Activated CD4-positive, alpha-beta T cell treated with anti-CD3 and anti-CD28 coated beads, Interleukin-2, amount 50 U/mL, for 4 hours (primary cell): ENCODE data around the gene WDR53.
A peak's percentile ranks its signal among the peaks of the same experiment; 100 is the strongest.
"Not testable (repeated sequence)": the region's sequence is repeated elsewhere in the genome, so short reads cannot be mapped to it uniquely, and the experiment has no call there.

Experiments used
- DNase-seq, 2 experiments: peaks; one replicate each; pipeline ENCODE4 v3.0.0-alpha.2; 2020

WDR53 gene

DNA sequence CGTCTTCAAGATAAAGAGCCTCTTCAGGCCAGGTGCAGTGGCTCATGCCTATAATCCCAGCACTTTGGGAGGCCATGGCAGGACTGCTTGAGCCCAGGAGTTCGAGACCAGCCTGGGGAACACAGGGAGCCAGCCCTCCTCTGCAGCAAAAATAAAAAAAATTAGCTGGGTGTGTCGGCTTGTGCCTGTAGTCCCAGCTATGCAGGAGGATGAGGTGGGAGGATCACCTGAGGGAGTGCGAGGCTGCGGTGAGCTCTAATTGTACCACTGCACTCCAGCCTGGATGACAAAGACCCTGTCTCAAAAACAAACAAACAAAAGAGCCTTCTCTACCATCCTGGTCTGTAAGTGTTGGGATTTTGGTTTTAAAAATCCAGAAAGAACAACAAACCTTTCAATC lies 11.1 kb downstream of the WDR53 start:
- DNase-seq, result no peak

DNA sequence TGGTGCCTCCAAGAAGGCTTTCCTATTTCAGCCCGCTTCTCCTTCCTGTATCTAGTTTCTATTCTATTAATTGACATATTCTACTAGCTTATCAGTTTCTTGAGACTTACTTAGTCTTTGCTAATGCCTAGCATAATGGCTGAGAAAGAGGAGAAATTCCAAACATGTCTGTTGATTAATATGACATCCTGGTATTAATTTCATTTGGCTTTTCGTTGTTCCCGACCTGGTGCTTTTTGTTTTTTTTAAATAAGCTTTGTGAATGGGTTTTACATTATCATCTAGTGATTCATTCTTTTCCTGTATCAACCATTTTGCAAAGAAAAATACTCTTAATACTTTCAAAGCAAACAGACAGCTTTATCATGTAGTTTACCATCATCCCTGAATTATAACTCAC lies 13.1 kb downstream of the WDR53 start:
- DNase-seq, result no peak

DNA sequence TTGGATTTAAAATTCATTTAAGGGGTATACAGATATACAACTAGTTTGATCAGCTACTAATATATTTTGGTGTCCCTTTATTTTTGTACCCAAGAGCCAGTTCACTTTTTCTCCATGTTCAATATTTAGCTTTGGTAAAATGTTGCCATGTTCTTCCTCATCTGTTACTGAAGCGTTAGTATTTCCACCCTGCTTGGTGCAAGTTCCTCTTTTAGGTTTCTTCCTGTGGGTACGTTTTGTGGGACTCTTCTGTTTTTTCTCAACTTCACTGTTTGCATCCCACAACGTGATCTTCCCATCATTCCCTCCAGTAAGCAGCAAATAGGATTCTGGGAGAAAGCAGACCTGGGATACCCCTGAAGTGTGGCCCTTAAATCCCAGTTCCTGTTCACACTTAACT lies 14.1 kb downstream of the WDR53 start:
- DNase-seq, result no peak

DNA sequence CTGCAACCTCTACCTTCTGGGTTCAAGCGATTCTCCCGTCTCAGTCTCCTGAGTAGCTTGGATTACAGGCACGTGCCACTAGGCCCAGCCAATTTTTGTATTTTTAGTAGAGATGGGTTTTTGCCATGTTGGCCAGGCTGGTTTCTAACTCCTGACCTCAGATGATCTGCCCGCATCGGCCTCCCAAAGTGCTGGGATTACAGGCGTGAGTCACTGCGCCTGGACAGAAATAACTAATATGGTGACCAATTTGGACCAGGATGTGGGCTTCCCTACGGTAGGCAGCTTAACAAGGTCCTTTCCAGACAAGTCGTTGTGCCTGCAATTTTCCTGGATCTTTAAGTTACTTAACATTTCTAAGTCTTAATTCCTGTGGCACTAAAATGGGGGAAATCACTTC lies 14.8 kb downstream of the WDR53 start:
- no peak for DNase-seq

DNA sequence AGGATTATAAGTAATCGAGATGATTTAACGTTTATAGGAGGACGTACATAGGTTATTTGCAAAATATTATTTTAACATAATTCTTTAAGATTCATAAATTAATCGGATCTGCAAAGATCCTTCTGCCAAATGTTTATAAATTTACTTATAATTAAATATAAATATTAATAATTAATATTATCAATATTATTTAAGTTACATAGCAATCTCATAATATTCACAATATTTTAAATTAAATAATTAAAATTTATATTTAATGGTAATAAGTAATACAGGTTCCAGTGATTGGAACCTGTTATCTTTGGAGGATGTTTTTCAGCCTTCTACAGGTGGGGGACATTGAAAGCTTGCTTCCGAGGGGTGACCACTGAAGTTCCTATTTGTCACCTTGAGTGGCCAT lies 16.1 kb downstream of the WDR53 start:
- DNase-seq, result no peak

DNA sequence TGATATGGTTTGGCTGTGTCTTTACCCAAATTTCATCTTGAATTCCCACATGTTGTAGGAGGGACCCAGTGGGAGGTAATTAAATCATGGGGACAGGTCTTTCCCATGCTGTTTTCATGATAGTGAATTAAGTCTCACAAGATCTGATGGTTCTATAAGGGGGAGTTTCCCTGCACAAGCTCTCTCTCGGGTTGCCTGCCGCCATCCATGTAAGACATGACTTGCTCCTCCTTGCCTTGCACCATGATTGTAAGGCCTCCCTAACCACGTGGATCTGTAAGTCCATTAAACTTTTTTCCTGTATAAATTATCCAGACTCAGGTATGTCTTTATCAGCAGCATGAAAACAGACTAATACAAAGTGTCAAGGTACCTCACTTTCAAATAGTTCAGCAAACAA lies 18.2 kb downstream of the WDR53 start:
- not testable (repeated sequence) for DNase-seq

DNA sequence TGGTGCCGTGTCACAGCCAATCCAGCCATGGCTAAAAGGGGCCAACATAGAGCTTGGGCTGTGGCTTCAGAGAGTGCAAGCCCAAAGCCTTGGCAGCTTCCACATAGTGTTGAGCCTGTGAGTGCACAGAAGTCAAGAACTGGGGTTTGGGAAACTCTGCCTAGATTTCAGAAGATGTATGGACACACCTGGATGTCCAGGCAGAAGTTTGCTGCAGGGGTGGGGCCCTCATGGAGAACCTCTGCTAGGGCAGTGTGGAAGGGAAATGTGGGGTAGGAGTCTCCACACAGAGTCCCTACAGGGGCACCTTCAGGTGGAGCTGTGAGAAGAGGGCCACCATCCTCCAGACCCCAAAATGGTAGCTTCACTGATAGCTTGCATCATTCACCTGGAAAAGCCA lies 19.0 kb downstream of the WDR53 start:
- not testable (repeated sequence) for DNase-seq

DNA sequence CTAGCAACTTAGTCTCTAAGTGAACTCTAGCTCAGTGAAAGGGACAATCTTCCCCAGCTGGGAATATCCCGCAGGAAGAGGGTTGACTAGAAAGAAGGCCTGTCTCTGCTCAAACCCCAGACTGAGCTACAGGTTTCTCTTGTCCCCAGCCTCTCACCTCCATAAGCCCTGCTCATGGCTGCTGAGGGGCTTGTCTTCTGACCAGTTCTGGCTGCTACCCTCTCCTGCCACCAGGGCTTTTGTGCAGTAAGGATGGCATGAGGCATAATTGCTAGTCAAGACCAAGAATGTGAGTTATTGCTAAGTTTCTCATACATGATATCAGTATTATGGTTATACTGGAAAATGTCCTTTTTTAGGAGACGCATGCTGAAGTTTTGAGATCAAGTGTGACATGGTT lies 21.3 kb downstream of the WDR53 start:
- no peak for DNase-seq

DNA sequence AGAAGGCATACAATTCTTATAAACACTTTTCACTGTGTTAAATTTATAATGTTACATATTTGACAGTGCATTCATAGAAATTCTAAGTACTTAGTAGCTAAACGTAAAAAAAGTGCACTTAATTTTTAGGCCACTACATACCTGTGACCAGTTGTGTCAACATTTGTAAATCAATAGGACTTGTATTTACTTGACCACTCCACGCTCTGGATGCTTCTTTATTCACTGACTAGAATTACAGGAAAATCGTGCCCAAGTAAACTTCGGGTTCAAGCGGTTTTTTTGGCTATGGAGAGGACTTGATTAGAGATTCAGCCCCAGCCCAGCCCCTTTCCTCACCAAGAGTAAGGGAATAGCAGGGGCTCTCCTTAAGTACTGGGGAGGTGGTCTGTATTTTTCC lies 21.8 kb downstream of the WDR53 start:
- DNase-seq, result no peak

DNA sequence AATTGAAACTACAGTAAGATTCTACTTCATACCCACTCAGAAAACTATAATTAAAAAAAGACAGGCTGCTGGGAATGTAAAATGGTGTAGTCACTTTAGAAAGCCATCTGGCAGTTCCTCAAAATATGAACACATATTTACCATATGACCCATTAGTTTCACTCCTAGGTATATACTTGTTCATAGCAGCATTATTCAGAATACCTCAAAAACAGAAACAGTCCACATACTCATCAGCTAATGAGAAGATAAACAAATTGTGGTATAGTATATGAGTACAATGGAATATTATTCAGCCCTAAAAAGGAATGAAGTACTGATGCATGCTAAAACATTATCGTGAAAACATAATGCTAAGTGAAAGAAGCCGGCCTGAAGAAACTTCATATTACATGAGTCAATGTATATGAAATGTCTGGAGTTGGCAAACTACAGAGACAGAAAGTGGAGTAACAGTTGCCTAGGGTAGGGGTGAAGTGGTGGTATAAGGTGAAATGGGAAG lies 23.8 kb downstream of the WDR53 start:
- no peak for DNase-seq

DNA sequence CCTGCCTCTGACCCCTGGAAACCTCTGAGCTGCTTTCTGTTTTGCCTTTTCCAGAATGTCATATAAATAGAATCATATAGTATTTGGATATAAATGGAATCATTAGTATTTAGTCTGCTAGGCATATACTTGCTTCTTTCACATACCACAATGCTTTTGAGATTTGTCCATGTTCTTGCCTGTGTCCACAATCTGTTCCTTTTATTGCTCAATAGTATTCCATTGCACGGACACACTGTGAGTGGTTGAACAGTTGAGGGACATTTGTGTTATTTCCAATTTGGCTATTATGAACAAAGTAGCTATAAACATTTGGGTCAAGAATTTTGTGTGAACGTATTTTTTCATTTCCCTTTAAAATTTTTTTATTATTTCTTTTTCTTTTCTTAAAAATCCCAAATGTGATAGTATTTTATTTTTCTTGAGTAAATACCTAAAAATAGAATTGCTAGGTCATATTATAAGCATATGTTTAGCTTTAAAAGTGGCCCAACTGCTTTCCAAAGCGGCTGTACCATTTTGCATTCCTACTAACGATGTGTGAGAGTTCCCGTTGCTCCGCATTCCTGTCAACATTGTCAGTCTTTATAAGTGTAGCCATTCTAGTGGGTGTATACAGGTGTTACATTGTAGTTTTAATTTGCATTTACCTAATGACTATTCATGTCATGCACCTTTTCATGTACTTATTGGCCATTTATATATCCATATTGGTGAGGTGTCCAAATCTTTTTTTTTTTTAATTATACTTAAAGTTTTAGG lies 26.5 kb downstream of the WDR53 start:
- no peak for DNase-seq

DNA sequence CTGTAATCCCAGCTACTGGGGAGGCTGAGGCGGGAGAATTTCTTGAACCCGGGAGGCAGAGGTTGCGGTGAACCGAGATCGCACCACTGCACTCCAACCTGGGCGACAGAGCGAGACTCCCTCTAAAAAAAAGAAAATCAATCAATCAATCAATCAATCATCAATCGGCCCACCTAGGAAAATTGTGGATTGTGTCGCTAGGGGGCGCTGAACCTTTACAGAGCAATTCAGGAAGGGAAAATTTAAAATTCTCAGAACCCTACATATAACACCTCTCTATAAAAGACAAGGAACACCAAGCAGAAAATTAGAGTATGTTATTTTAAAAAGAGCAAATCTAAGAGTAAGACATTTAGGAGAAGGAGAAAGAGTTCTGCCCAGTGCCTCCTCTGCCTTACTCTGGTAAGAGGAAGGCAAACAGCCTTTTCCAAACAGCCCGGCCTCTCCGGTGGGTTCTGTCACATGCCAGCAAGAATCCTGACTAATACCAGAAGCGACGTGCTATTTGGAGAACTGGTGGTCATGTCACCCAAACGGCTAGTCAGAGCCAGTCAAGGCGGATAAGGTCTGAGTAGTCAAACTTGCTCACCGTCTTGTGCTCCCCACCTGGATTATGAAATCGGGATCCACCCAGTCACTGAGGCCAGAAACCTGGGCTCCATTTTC lies 30.9 kb downstream of the WDR53 start:
- DNase-seq, result peak; percentile 57 to 73

DNA sequence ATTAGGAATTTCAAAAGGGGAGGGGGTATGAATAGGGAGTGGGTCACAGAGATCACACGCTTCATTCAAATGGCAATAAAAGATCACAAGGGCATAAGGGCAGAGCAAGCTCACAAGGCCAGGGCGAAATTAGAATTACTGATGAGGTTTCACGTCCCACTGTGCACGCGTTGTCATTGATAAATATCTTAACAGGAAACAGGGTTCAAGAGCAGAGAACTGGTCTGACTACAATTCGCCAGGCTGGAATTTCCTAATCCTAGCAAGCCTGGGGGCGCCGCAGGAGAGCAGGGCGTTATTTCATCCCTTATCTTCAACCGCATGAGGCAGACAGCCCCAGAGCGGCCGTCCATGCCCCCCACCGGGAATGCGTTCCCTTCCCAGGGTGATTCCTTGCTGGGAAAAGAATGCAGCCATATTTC lies 35.1 kb downstream of the WDR53 start:
- no peak for DNase-seq

DNA sequence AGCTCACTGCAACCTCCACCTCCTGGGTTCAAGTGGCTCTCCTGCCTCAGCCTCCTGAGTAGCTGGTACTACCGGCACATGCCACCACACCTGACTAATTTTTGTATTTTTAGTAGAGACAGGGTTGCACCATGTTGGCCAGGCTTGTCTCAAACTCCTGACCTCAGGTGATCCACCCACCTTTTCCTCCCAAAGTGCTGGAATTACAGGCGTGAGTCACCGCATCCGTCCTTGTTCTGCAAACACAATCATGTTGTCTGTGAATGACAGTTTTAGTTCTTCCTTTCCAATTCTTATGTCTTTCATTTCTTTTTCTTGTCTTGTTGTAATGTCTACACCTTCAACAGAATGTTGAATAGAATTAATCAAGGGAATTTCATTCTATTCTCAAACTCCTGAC lies 36.9 kb downstream of the WDR53 start:
- DNase-seq, result no peak

DNA sequence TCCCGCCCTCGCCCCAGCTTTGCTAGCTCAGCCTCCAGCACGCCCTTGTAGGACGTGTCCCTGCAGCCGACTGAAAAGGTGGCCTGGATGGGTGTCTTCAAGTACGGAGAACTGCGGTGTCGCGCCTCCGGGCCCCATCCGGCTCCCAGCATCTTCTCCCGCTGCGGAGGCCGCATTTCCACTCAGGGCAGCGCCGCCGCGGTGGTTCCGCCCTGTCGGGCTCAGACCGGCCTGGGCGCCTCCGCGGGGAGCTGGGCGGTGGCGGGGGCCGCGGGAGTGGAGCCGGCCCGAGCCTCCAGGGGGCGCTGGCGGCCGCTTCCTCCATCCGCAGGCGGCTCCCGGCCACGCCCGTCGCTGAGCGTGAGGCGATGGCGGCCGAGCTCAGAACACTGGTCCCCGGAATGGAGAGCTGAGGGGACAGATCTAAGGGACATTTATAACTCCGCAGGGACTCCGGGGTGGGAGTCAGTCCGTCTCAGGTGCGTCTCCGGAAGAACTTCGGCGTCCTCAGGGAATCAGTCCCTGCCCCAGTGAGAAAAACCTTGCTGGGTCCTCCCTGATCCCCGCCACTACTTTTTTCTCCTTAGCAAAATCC lies 39.6 kb downstream of the WDR53 start:
- DNase-seq, result peak; percentile 67 to 70

DNA sequence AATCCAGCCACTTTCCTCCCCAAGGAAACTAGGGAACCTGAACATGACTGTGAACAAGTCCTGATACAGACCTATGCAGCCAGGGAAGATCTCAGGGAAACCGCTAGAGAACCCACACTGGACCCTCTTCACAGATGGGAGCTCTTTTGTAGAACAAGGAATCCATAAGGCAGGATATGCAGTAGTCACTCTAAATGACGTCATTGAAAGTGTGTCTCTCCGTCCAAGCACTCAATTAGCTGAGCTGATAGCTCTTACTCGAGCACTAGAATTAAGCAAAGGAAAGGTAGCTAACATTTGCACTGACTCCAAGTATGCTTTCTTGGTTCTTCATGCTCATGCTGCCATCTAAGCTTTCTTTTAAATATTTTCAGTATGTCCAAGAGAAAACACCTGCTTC lies 43.2 kb downstream of the WDR53 start:
- no peak for DNase-seq

DNA sequence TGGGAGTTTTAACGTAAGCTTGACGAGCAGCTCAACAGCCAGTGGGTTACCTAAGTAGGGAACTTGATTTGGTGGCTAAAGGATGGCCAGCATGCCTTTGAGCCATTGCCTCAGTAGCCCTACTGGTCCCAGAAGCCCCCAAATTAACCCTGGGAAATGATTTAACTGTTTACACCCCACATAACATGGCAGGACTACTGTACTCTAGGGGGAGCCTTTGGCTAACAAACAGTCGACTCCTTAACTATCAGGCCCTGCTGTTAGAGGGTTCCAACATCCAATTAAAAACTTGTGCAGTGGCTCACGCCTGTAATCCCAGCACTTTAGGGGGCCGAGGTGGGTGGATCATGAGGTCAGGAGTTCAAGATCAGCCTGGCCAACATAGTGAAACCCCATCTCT lies 43.8 kb downstream of the WDR53 start:
- DNase-seq, result no peak

DNA sequence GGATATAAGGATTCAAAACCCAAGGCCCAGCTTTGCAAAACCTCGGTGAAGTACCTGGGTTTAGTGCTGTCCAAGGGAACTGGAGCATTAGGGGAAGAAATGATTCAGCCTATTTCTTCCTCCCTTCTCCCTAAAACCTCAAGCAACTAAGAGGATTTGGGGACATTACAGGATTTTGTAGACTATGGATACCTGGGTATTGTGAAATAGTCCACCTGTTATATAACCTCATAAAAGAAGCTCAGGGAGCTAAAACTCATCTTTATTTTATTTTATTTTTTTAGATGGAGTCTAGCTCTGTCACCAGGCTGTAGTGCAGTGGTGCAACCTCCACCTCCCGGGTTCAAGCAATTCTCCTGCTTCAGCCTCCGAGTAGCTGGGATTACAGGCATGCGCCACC lies 44.5 kb downstream of the WDR53 start:
- no peak for DNase-seq

DNA sequence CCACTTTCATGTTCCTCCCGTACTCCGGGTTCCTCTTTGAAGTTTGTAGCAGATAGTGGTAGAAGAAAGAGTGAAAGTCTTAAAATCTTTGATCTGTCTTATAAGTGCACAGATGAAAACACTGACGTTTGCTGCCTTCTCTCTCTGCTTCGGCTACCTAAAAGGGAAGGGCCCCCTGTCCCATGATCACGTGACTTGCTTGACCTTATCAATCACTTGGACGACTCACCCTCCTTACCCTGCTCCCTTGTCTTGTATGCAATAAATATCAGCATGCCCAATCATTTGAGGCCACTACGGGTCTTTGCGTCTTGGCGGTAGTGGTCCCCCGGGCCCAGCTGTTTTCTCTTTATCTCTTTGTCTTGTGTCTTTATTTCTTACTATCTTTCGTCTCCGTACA lies 47.1 kb downstream of the WDR53 start:
- not testable (repeated sequence) for DNase-seq

DNA sequence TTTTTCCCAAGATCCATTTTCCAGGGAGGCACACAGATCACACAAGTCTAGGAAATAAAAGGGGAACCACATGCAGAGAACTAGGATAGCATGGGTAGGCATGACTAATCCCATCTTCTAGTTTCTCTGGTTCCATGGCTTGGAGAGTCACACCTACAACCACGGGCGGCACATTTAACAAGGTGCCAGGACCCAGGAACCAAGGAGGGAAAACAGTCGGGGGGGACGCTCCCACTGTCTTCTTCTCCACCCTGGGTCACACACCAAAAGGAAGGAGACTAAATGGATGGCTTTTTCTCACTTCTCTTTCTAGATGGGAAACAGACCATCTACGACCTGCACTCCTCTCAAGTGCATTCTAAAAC lies 48.7 kb downstream of the WDR53 start:
- no peak for DNase-seq

DNA sequence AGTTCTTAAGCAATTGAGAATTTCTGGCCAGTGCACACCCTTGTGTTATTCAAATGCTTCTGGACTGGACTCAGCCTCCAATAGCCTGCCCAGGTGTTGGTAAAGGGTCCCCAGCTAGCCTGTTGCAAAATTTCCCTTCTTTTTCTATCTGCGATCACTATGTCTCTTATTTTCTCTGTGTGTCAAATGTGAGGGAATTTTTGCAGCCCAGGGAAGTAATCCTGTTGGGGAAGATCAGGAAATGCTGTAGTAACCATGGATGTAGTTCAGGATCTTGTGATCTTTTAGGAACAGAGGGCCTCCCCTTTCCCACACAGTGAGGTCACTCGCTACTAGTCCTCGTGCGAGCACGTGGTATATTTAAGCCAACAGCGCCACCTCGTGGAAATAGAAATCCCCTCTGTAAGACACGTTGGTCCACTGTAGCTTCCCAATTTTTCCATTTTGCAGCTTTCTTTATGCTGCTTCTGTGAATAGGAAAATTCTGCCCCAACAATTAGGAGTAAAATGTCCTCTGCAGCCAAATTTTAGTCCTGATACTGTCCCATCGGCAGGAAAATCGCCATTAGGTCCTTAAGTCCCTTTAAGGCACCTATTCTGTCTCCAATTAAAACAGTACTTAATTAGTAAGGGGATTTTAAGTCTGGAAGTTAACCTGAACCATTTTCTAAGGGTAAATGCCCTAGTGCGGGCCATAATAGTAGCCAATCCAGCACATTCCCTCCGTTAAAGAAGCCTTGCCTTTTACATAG lies 49.2 kb downstream of the WDR53 start:
- DNase-seq, result peak; percentile 51 to 55

DNA sequence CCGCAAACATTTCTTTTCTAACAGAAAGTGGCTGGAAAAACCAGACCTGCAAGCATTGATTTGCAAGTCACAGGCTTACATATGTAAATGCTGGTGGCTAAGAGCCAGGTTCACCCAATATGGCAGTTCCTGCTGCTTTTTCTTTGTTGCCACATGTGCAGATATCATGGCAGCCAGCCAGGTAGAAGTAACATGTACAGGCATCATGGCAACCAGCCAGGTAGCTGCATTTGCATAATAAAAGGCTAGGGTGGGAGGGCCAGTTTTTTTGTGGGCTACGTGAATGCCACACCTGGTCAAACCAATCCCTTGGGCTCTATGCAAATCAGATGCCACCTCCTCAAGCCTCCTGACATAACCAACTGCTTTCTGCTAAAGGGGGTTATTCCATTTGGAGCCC lies 50.4 kb downstream of the WDR53 start:
- no peak for DNase-seq

DNA sequence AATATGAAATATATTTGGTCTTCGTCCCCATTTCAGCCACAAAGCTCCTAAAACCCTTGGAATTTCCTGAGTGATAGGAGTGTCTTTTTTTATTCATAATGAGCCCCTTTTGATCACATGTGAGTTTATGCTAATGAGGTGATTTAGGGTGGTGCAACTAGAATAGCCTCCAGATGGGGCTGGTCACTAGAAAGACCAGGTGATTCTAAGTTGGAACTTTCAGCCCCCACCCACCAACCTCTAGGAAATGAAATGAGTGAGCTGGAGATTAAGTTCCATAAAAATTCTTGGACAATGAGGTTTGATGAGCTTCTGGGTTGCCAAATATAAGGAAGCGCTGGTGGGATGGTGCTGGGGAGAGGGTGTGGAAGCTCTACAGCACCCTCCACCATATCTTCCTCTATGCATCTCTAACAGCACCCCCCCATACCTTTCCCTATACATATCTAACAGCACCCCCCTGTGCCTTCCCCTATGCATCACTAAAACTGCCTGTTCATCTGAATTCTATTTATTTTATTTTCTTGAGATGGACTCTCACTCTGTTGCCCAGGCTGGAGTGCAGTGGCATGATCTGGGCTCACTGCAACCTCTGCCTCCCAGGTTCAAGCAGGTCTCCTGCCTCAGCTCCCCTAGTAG lies 51.1 kb downstream of the WDR53 start:
- DNase-seq, result no peak
